ENCODE data around the gene IGFL1. TPM values are rescaled to one million over a fixed set of nuclear protein-coding genes. Genes with fewer than 3 reads are reported as not detected.

IGFL1 gene
- total and polyA plus RNA-seq, 2 of the 8 experiments (the other 6 are each of a cell fraction or from before 2014, with no cell fraction given) = not detected

- Histone ChIP-seq H3K27ac (ENCODE audit: low read depth, low read length) (no peak overlapping the region), H3K56ac (replicated peaks; ENCODE audit: insufficient read length, low read depth, low read length) (no peak overlapping the region), H3K79me1 (ENCODE audit: low read depth, low read length) (no peaks in the 10 kb centered on the region), H2AFZ (ENCODE audit: low read length) (no peak overlapping the region), H2BK20ac (ENCODE audit: low read length) (no peak overlapping the region), H3K14ac (ENCODE audit: insufficient read length) (no peak overlapping the region), H2BK12ac (ENCODE audit: low read depth, low read length) (no peak overlapping the region), H3K18ac (ENCODE audit: extremely low read depth, low read length) (no peak overlapping the region), H3K23me2 (ENCODE audit: low read depth, low read length) (peaks cover 3% of the 10 kb centered on the region; the same call in 1 of the 2 replicates), H3K27me3 (replicated peaks in 1 of 4; ENCODE audit: control insufficient read depth in 3 of 4, extremely low read depth in 1 of 4, insufficient read depth in 3 of 4, low read length in 3 of 4) (no peaks in the 10 kb centered on the region), H3K4me2 (ENCODE audit: insufficient read depth in 1 of 2, low read depth in 2 of 2, low read length in 2 of 2) (no peak overlapping the region), H3K9ac (replicated peaks in 1 of 4; ENCODE audit: extremely low read depth in 1 of 4, low read depth in 3 of 4, low read length in 3 of 4) (no peak overlapping the region), H4K8ac (ENCODE audit: extremely low read depth, insufficient read depth, low read length) (no peak overlapping the region), H3K4ac (replicated peaks; ENCODE audit: insufficient read length, low read depth, low read length) (no peak overlapping the region), H2AK5ac (ENCODE audit: low read depth, low read length) (no peak overlapping the region), H4K5ac (ENCODE audit: insufficient read length, low read depth, low read length) (no peak overlapping the region), H3K36me3 (ENCODE audit: control insufficient read depth in 2 of 4, insufficient read depth in 4 of 4, low read length in 3 of 4) (no peaks in the 10 kb centered on the region), H3K23ac (ENCODE audit: insufficient read length) (no peak overlapping the region), H3K79me2 (ENCODE audit: control insufficient read depth in 1 of 2, insufficient read depth in 2 of 2, low read length in 2 of 2) (no peaks in the 10 kb centered on the region), H4K91ac (replicated peaks; ENCODE audit: insufficient read length, low read length) (no peak overlapping the region), H2BK15ac (ENCODE audit: low read length) (no peak overlapping the region), H3K4me1 (replicated peaks in 1 of 4; ENCODE audit: control insufficient read depth in 3 of 4, insufficient read depth in 4 of 4, low read length in 3 of 4) (peaks cover 0 to under 1% (median 0%) of the 10 kb centered on the region in 4 experiments; a peak in 1 of 7 replicates), H3K4me3 (ENCODE audit: extremely low read depth in 1 of 4, insufficient read depth in 2 of 4, low read depth in 3 of 4, low read length in 4 of 4) (no peak overlapping the region), H2BK5ac (ENCODE audit: low read depth, low read length) (no peak overlapping the region), H4K20me1 (replicated peaks in 1 of 2; ENCODE audit: control insufficient read depth in 1 of 2, insufficient read depth in 2 of 2, low read length in 2 of 2) (no peaks in the 10 kb centered on the region), H3K9me3 (ENCODE audit: insufficient read depth in 2 of 2, low read depth in 1 of 2, low read length in 1 of 2) (no peaks in the 10 kb centered on the region; a peak in 1 of 4 replicates), H2BK120ac (replicated peaks; ENCODE audit: low read depth, low read length) (no peak overlapping the region)
- POLR2A ChIA-PET (ENCODE audit: partially characterized antibody) = interaction anchor here (1.5 to 1.7 kb wide), 2 partner anchors 8 to 72 kb away, joined by 3 to 5 read pairs; no protein-coding TSS in a partner anchor
- TF ChIP-seq JUN (IDR thresholded peaks at IDR 0.05; ENCODE audit: low read depth, low read length) (no peak), POLR2A (IDR thresholded peaks at IDR 0.05; ENCODE audit: control extremely low read depth in 1 of 2, low read depth in 2 of 2, low read length in 2 of 2) (no peak), CREB1 (IDR thresholded peaks at IDR 0.05) (no peak), POLR2AphosphoS5 (IDR thresholded peaks at IDR 0.05; ENCODE audit: low read depth, low read length) (no peak), SIX5 (IDR thresholded peaks at IDR 0.05; ENCODE audit: low read depth, low read length) (no peak)
- 88% methylated on average over 6 of the region's 6 CpGs; no CpG with 5 or more reads in 1 of the 2 experiments for WGBS, 2 experiments (ENCODE audit: extremely low coverage in 1 of 2, insufficient coverage in 1 of 2, insufficient read length in 1 of 2, insufficient replicate concordance in 2 of 2, low coverage in 1 of 2, low lambda C conversion rate in 2 of 2, missing lambda C conversion rate in 1 of 2)
- CTCF ChIA-PET (ENCODE audit: partially characterized antibody) = interaction anchor here (1.1 to 2.1 kb wide), 8 partner anchors 8 to 177 kb away, joined by 3 to 7 read pairs (median 5); no protein-coding TSS in a partner anchor
- DNase-seq (ENCODE audit: low read depth in 1 of 2, low spot score in 2 of 2) (no peak), FAIRE-seq (no peak)
Observed at GRCh38 chr19:46205183-46205984, 24.2 kb upstream of the IGFL1 start.

Measured in H1 (cell line).